GM23338 (cell line): Measurements from ENCODE around the gene FZD7. TPM values are rescaled to one million over a fixed set of nuclear protein-coding genes. Genes with fewer than 3 reads are reported as not detected.

Experiments
- ATAC-seq: fragments of 200-7000 bp; cut with Tn5 transposase; 3 replicates; pipeline ENCODE4 v1.9.1; 2020
- DNase-seq: peaks from one replicate; pipeline ENCODE4 v3.0.0-alpha.2; 2015; ENCODE audit warnings: low spot score
- H2AFZ ChIP-seq: fragments of 200-600 bp; sonication (generic); 2 replicates; pipeline ENCODE4 v1.8.0; 2016; ENCODE audit warnings: antibody characterized with exemption, mild to moderate bottlenecking, moderate library complexity
- H3F3A ChIP-seq: fragments of 200-600 bp; sonication (generic); replicated peaks from 2 replicates; pipeline ENCODE4 v1.8.0; 2017; ENCODE audit warnings: antibody characterized with exemption, mixed run types, low read depth
- H3K27ac ChIP-seq: fragments of 200-600 bp; sonication (generic); 2 replicates; pipeline ENCODE4 v1.6.1; 2016; ENCODE audit warnings: low read depth
- H3K27me3 ChIP-seq: fragments of 200-600 bp; sonication (generic); 2 replicates; pipeline ENCODE4 v1.8.0; 2016; ENCODE audit warnings: mild to moderate bottlenecking, mixed run types, moderate library complexity; ENCODE audit not compliant: insufficient read depth
- H3K36me3 ChIP-seq: fragments of 200-600 bp; sonication (generic); 2 replicates; pipeline ENCODE4 v1.8.0; 2016; ENCODE audit warnings: mild to moderate bottlenecking; ENCODE audit not compliant: insufficient read depth
- H3K4me1 ChIP-seq: fragments of 200-600 bp; sonication (generic); 2 replicates; pipeline ENCODE4 v1.8.0; 2016; ENCODE audit warnings: mild to moderate bottlenecking, moderate library complexity; ENCODE audit not compliant: insufficient read depth
- H3K4me2 ChIP-seq: fragments of 200-600 bp; sonication (generic); 2 replicates; pipeline ENCODE4 v1.7.1; 2017; ENCODE audit warnings: mixed run types
- H3K4me3 ChIP-seq: fragments of 200-600 bp; sonication (generic); 2 replicates; pipeline ENCODE4 v1.6.1; 2016; ENCODE audit warnings: mixed run types
- H3K79me2 ChIP-seq: fragments of 200-600 bp; sonication (generic); replicated peaks from 2 replicates; pipeline ENCODE4 v1.8.0; 2017; ENCODE audit warnings: mild to moderate bottlenecking; ENCODE audit not compliant: insufficient read depth
- H3K9me2 ChIP-seq: fragments of 200-600 bp; sonication (generic); 2 replicates; pipeline ENCODE4 v1.8.0; 2017; ENCODE audit not compliant: insufficient read depth
- H4K20me1 ChIP-seq: fragments of 200-600 bp; sonication (generic); replicated peaks from 2 replicates; pipeline ENCODE4 v1.8.0; 2017; ENCODE audit warnings: mild to moderate bottlenecking; ENCODE audit not compliant: insufficient read depth
- H3K27ac Mint-ChIP-seq: 2 replicates; pipeline ENCODE4 v1.8.0; 2020; ENCODE audit warnings: inconsistent platforms, mild to moderate bottlenecking, moderate library complexity, mixed read lengths
- H3K27me3 Mint-ChIP-seq: 3 replicates; pipeline ENCODE4 v1.8.0; 2022; ENCODE audit warnings: low read depth, mild to moderate bottlenecking, moderate library complexity, mixed read lengths, inconsistent platforms; ENCODE audit not compliant: insufficient read depth, poor library complexity
- H3K36me3 Mint-ChIP-seq: 3 replicates; pipeline ENCODE4 v1.8.0; 2021; ENCODE audit warnings: low read depth, mild to moderate bottlenecking, inconsistent platforms, moderate library complexity, mixed read lengths
- H3K4me1 Mint-ChIP-seq: 3 replicates; pipeline ENCODE4 v1.8.0; 2020; ENCODE audit warnings: mild to moderate bottlenecking, inconsistent platforms, mixed read lengths
- H3K4me3 Mint-ChIP-seq: 3 replicates; pipeline ENCODE4 v1.8.0; 2021; ENCODE audit warnings: moderate library complexity, mild to moderate bottlenecking, inconsistent platforms, mixed read lengths
- H3K9me3 Mint-ChIP-seq: 3 replicates; pipeline ENCODE4 v1.8.0; 2020; ENCODE audit warnings: moderate library complexity, mild to moderate bottlenecking, inconsistent platforms, mixed read lengths
- CREB1 ChIP-seq: fragments of 250-450 bp; sonication (Bioruptor Pico); IDR thresholded peaks from 2 replicates; pipeline ENCODE4 v1.5.0; 2020; ENCODE audit warnings: low read depth, mild to moderate bottlenecking, moderate library complexity
- ETS1 ChIP-seq: IDR thresholded peaks from 2 replicates; pipeline ENCODE4 v1.6.1; 2016; ENCODE audit warnings: antibody characterized with exemption
- EZH2 ChIP-seq: fragments of 200-600 bp; sonication (generic); IDR thresholded peaks from one replicate; pipeline ENCODE4 v1.8.0; 2017; ENCODE audit warnings: antibody characterized with exemption, mild to moderate bottlenecking, low read depth; ENCODE audit not compliant: unreplicated experiment
- EZH2phosphoT487 ChIP-seq: fragments of 200-600 bp; sonication (generic); IDR thresholded peaks from one replicate; pipeline ENCODE4 v1.8.1; 2018; ENCODE audit warnings: antibody characterized with exemption; ENCODE audit not compliant: unreplicated experiment
- POLR2AphosphoS5 ChIP-seq: IDR thresholded peaks from 2 replicates; pipeline ENCODE4 v1.6.1; 2016; ENCODE audit warnings: antibody characterized with exemption, low read depth
- REST ChIP-seq: IDR thresholded peaks from one replicate; pipeline ENCODE4 v1.6.1; 2018; ENCODE audit warnings: antibody characterized with exemption; ENCODE audit not compliant: unreplicated experiment
- ZNF462 ChIP-seq: fragments of 250-450 bp; sonication (Bioruptor Pico); IDR thresholded peaks from 2 replicates; pipeline ENCODE4 v1.5.0; 2020; ENCODE audit warnings: mild to moderate bottlenecking, moderate library complexity
- polyA plus RNA-seq: library from polyadenylated mRNA; unstranded; fragments of >200 nt; fragmentation: Nextera tagmentation; extraction: Ambion mirVana; gene quantifications from 2 replicates; pipeline ENCODE4 v1.2.1, GENCODE V29; 2016
- total RNA-seq: library from RNA; depleted of rRNA; stranded (reverse); fragments of >200 nt; shearing (Covaris generic); gene quantifications from 2 replicates; pipeline ENCODE4 v1.2.3, GENCODE V29; 2014

The FZD7 gene
- total and polyA plus RNA-seq, 2 experiments from 2014 or later, result 164 to 435 TPM

GRCh38 chr2:202079310-202079709, 45.7 kb downstream of the FZD7 start:
- H3K27me3 Mint-ChIP-seq, result peaks cover 9% of the 10 kb centered on the region
- H3K4me3 ChIP-seq, result no peak overlapping the region
- no peaks in the 10 kb centered on the region for H3F3A ChIP-seq
- no peaks in the 10 kb centered on the region for H3K27me3 ChIP-seq
- H3K4me2 ChIP-seq, result no peak overlapping the region
- H3K4me3 Mint-ChIP-seq, result no peak overlapping the region
- no peak for DNase-seq
- H3K27ac Mint-ChIP-seq, result no peak overlapping the region
- H3K4me1 Mint-ChIP-seq, result peaks cover 14% of the 10 kb centered on the region
- no peaks in the 10 kb centered on the region for H3K79me2 ChIP-seq
- H3K4me1 ChIP-seq, result peaks cover 14% of the 10 kb centered on the region
- H3K9me3 Mint-ChIP-seq, result peaks cover 12% of the 10 kb centered on the region; the same call in 2 of the 3 replicates
- H2AFZ ChIP-seq, result no peak overlapping the region
- H3K27ac ChIP-seq, result no peak overlapping the region
- no peak for ATAC-seq
- H3K36me3 ChIP-seq, result 0 out of 2 replicates have a peak, but pooled peaks cover 6% of the 10 kb centered on the region
- TF ChIP-seq EZH2phosphoT487, result no peak
- no peak for TF ChIP-seq ETS1
- no peak for TF ChIP-seq EZH2
- no peak for TF ChIP-seq POLR2AphosphoS5
- no peak for TF ChIP-seq CREB1
- no peak for TF ChIP-seq ZNF462 (CRISPR knock-in tag)
- TF ChIP-seq REST, result no peak
- peaks cover 4% of the 10 kb centered on the region; the same call in 1 of the 3 replicates for H3K36me3 Mint-ChIP-seq
- no peaks in the 10 kb centered on the region for H3K9me2 ChIP-seq
- H4K20me1 ChIP-seq, result no peaks in the 10 kb centered on the region
